HepG2 (cell line): ENCODE data around the gene HOXD4. TPM values are rescaled to one million over a fixed set of nuclear protein-coding genes. Genes with fewer than 3 reads are reported as not detected.

Source experiments
- AHDC1 ChIP-seq: sonication (generic); formaldehyde crosslinking; IDR thresholded peaks from 2 replicates; pipeline ENCODE4 v1.5.1; 2020; ENCODE audit warnings: mild to moderate bottlenecking, missing genetic modification reagents, borderline replicate concordance
- CBX5 ChIP-seq: sonication (generic); formaldehyde crosslinking; IDR thresholded peaks from 2 replicates; pipeline ENCODE4 v1.4.0; 2020; ENCODE audit warnings: missing genetic modification reagents, borderline replicate concordance
- ETV6 ChIP-seq: sonication (generic); formaldehyde crosslinking; conservative IDR thresholded peaks from 2 replicates; pipeline ENCODE4 v1.4.0; 2020; ENCODE audit warnings: missing genetic modification reagents
- FOSL1 ChIP-seq: sonication (generic); formaldehyde crosslinking; IDR thresholded peaks from 2 replicates; pipeline ENCODE4 v1.9.0; 2021; ENCODE audit warnings: missing genetic modification reagents, borderline replicate concordance
- FOXA3 ChIP-seq: IDR thresholded peaks from 2 replicates; pipeline ENCODE4 v1.6.1; 2016; ENCODE audit warnings: missing genetic modification reagents, missing compliant biosample characterization
- FOXC1 ChIP-seq: sonication (generic); formaldehyde crosslinking; IDR thresholded peaks from 2 replicates; pipeline ENCODE4 v1.8.0; 2022; ENCODE audit warnings: mild to moderate bottlenecking, missing genetic modification reagents, borderline replicate concordance
- GTF3A ChIP-seq: sonication (generic); formaldehyde crosslinking; conservative IDR thresholded peaks from 2 replicates; pipeline ENCODE4 v1.4.0; 2020; ENCODE audit warnings: mild to moderate bottlenecking, missing genetic modification reagents
- IRX3 ChIP-seq: sonication (generic); formaldehyde crosslinking; IDR thresholded peaks from 2 replicates; pipeline ENCODE4 v1.8.1; 2023; ENCODE audit warnings: mild to moderate bottlenecking, low read depth, missing genetic modification reagents, borderline replicate concordance
- KLF9 ChIP-seq: IDR thresholded peaks from 2 replicates; pipeline ENCODE4 v1.6.1; 2016; ENCODE audit warnings: low read depth
- MYPOP ChIP-seq: sonication (generic); formaldehyde crosslinking; IDR thresholded peaks from 2 replicates; pipeline ENCODE4 v1.8.1; 2023; ENCODE audit warnings: mild to moderate bottlenecking, moderate library complexity, missing genetic modification reagents
- NBN ChIP-seq: fragments of 450-650 bp; conservative IDR thresholded peaks from 2 replicates; pipeline ENCODE4 v1.6.1; 2017
- PCBP2 ChIP-seq: fragments of 200-400 bp; formaldehyde crosslinking; optimal IDR thresholded peaks from 2 replicates; pipeline ENCODE3; 2018; ENCODE audit warnings: low read length, low read depth; ENCODE audit not compliant: poor library complexity, severe bottlenecking
- POGZ ChIP-seq: sonication (generic); formaldehyde crosslinking; IDR thresholded peaks from 2 replicates; pipeline ENCODE4 v1.4.0; 2020; ENCODE audit warnings: mild to moderate bottlenecking, missing genetic modification reagents
- RBM39 ChIP-seq: fragments of 200-400 bp; formaldehyde crosslinking; IDR thresholded peaks from one replicate; pipeline ENCODE4 v1.6.1; 2018; ENCODE audit warnings: antibody characterized with exemption, mild to moderate bottlenecking, low read depth, low read length; ENCODE audit not compliant: poor library complexity, severe bottlenecking
- SAP130 ChIP-seq: IDR thresholded peaks from 2 replicates; pipeline ENCODE4 v1.6.1; 2016; ENCODE audit warnings: low read depth
- STAG1 ChIP-seq: sonication (generic); formaldehyde crosslinking; IDR thresholded peaks from 2 replicates; pipeline ENCODE4 v1.4.0; 2020; ENCODE audit warnings: missing genetic modification reagents
- ZFAT ChIP-seq: sonication (generic); formaldehyde crosslinking; conservative IDR thresholded peaks from 2 replicates; pipeline ENCODE4 v1.8.1; 2023; ENCODE audit warnings: missing genetic modification reagents, inconsistent platforms
- ZNF354B ChIP-seq: sonication (generic); formaldehyde crosslinking; IDR thresholded peaks from 2 replicates; pipeline ENCODE4 v1.8.0; 2022; ENCODE audit warnings: mild to moderate bottlenecking, missing genetic modification reagents
- polyA plus RNA-seq, 8 experiments: library from polyadenylated mRNA; depleted of rRNA in 3 of 8; stranded (reverse) in 7 of 8; unstranded in 1 of 8; fragments of >200 nt; fragmentation: Illumina TruSeq in 4 of 8; extraction: Trizol in 4 of 8; gene quantifications; 2 replicates each; pipeline versions ENCODE4 v1.2.1 to v1.2.3, GENCODE V29; 2011 to 2016; ENCODE audit warnings: low read depth in 4 of 8, missing spikeins in 1 of 8, mixed read lengths in 1 of 8; ENCODE audit not compliant: insufficient read depth in 1 of 8
- total RNA-seq, 5 experiments: library from RNA; depleted of rRNA; stranded (reverse); fragments of >200 nt; fragmentation: Illumina TruSeq; extraction: Trizol; gene quantifications; 2 replicates each; pipeline ENCODE4 v1.2.3, GENCODE V29; 2016; ENCODE audit warnings: low read depth in 1 of 5
- TF ChIP-seq, protein P1 (sequence below): IDR thresholded peaks from 2 replicates; pipeline ENCODE4 v1.6.1; 2016; ENCODE audit warnings: low read depth
- TF ChIP-seq, protein P2 (sequence below): sonication (generic); formaldehyde crosslinking; IDR thresholded peaks from 2 replicates; pipeline ENCODE4 v1.9.0; 2021; ENCODE audit warnings: missing genetic modification reagents, borderline replicate concordance

HOXD4 gene
- total and polyA plus RNA-seq, 2 of the 13 experiments (the other 11 are each of a cell fraction or from before 2014, with no cell fraction given): not detected

DNA sequence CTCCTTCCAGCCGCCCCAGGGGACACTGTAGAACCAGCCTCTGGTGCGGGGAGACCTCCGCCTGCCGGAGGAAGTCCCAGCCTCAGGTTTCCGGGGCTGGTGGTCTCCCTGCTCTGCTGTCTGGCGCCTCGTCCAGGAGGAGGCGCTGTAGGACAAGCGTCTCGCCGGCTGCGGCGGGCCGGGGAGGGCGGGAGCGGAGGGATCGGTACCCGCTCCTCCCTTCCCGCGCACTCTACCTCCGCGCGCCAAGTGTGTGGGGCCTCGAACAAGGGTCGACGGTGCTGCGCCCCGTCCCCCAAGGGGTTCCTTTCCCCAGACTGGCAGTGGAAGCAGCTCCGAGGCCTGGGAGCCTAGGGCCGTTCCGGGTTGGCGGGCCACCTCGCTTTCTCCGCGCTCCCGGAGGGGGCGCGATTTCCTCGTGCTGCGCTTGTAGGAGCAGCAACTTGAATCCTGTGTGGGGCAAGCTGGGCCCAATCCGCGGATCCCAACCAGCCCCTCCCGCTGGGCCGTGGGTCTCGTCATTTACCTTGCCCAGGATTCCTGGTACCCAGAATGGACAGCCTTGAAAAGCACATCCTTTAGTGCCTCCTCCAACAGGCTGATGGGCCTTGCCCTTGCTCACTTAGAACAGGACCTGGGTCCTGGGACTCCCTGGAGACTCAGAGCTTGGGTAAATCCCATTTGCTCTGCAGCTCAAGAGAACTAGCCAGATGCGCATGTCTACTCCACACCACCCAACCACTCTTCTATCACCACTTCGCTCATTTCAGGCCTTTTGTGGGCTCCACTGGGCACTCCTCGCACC, 10.6 kb upstream of the HOXD4 start (continued):
- TF ChIP-seq AHDC1 (CRISPR knock-in tag) (no peak), FOSL1 (no peak), STAG1 (CRISPR knock-in tag) (peak; percentile 99), ZFAT (CRISPR knock-in tag) (no peak), GTF3A (CRISPR knock-in tag) (peak; percentile 86), MYPOP (CRISPR knock-in tag) (peak; percentile 65; the same call in 1 of the 2 replicates), IRX3 (CRISPR knock-in tag) (0 out of 2 replicates have a peak, but pooled peaks have one; percentile 53), CBX5 (CRISPR knock-in tag) (peak; percentile 94), FOXA3 (CRISPR knock-in tag) (no peak; the same call in 1 of the 2 replicates), SAP130 (CRISPR knock-in tag) (no peak), FOXC1 (peak; percentile 92), POGZ (CRISPR knock-in tag) (peak; percentile 60), RBM39 (peak; percentile 67), PCBP2 (no peak), KLF9 (CRISPR knock-in tag) (no peak), NBN (no peak), ZNF354B (CRISPR knock-in tag) (0 out of 2 replicates have a peak, but pooled peaks have one; percentile 59), ETV6 (peak; percentile 77; the same call in 1 of the 2 replicates)
- TF ChIP-seq, protein P1, sequence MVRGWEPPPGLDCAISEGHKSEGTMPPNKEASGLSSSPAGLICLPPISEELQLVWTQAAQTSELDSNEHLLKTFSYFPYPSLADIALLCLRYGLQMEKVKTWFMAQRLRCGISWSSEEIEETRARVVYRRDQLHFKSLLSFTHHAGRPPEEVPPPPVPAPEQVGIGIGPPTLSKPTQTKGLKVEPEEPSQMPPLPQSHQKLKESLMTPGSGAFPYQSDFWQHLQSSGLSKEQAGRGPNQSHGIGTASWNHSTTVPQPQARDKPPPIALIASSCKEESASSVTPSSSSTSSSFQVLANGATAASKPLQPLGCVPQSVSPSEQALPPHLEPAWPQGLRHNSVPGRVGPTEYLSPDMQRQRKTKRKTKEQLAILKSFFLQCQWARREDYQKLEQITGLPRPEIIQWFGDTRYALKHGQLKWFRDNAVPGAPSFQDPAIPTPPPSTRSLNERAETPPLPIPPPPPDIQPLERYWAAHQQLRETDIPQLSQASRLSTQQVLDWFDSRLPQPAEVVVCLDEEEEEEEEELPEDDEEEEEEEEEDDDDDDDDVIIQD (CRISPR knock-in tag): no peak
- TF ChIP-seq, protein P2, sequence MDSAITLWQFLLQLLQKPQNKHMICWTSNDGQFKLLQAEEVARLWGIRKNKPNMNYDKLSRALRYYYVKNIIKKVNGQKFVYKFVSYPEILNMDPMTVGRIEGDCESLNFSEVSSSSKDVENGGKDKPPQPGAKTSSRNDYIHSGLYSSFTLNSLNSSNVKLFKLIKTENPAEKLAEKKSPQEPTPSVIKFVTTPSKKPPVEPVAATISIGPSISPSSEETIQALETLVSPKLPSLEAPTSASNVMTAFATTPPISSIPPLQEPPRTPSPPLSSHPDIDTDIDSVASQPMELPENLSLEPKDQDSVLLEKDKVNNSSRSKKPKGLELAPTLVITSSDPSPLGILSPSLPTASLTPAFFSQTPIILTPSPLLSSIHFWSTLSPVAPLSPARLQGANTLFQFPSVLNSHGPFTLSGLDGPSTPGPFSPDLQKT (CRISPR knock-in tag): no peak
